ENCODE data around the gene CCDC88C. TPM values are rescaled to one million over a fixed set of nuclear protein-coding genes. Genes with fewer than 3 reads are reported as not detected.
A peak's percentile ranks its signal among the peaks of the same experiment; 100 is the strongest.

CCDC88C gene
- total and polyA plus RNA-seq, 7 donors, result 0.95 to 45.7 (median 3.9) TPM

DNA sequence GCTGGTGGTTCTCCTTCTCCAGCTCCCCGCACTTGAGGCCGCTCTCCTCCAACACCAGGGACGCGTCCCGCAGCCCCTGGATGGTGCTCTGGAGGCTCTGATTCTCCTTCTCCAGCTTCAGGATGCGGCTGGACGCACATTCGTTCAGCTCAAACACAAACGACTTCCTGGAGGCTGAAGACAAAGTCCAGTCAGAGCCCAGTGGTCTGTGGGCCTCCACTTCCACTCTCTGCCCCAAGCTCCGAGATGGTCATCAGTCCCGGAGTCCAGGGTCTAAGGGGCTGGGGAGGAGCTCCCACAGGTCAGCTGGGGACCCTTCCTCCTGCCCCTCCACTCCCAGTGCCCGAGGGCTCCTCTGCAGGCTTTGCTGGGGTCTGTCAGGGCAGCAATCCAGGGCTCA lies 96.5 kb downstream of the CCDC88C start:
- no peaks in the 10 kb centered on the region for H3K9me3 ChIP-seq
- no peak overlapping the region for H3K27ac ChIP-seq
- H3K4me3 ChIP-seq, result no peak overlapping the region
- TF ChIP-seq POLR2AphosphoS5 (IDR thresholded peaks at IDR 0.05), result no peak
- TF ChIP-seq, protein P1, sequence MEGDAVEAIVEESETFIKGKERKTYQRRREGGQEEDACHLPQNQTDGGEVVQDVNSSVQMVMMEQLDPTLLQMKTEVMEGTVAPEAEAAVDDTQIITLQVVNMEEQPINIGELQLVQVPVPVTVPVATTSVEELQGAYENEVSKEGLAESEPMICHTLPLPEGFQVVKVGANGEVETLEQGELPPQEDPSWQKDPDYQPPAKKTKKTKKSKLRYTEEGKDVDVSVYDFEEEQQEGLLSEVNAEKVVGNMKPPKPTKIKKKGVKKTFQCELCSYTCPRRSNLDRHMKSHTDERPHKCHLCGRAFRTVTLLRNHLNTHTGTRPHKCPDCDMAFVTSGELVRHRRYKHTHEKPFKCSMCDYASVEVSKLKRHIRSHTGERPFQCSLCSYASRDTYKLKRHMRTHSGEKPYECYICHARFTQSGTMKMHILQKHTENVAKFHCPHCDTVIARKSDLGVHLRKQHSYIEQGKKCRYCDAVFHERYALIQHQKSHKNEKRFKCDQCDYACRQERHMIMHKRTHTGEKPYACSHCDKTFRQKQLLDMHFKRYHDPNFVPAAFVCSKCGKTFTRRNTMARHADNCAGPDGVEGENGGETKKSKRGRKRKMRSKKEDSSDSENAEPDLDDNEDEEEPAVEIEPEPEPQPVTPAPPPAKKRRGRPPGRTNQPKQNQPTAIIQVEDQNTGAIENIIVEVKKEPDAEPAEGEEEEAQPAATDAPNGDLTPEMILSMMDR (IDR thresholded peaks at IDR 0.05), result no peak
- TF ChIP-seq POLR2A (IDR thresholded peaks at IDR 0.05), result no peak
- no peak for TF ChIP-seq EP300 (IDR thresholded peaks at IDR 0.05)
- H3K36me3 ChIP-seq, result no peaks in the 10 kb centered on the region
- no peak for DNase-seq
- no peaks in the 10 kb centered on the region for H3K27me3 ChIP-seq
- WGBS, 2 donors, result 88 to 90% methylated on average over 12 of the region's 12 CpGs
- peaks cover 0 to 21% (median 16%) of the 10 kb centered on the region in 4 donors for H3K4me1 ChIP-seq
- intact Hi-C loops (cut with DNase I), result no loop called here

DNA sequence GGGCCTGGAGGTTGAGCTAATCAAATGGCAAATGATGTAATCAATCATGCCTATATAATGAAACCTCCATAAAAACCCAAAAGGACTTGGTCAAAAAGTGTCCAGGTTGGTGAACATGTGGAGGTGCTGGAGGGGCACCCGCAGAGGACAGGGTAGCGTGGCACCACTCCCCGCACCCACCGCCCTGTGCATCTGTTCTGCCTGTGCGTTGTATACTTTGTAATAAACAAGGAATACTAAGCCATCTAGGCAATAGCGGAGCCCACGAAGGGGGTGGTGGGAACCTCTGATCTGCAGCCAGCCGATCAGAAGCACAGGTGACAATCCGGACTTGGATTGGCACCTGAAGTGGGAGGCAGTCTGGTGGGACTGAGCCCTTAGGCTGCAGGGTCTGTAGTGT lies 97.4 kb downstream of the CCDC88C start:
- Histone ChIP-seq H3K27ac (no peak overlapping the region), H3K4me1 (peaks cover 0 to 21% (median 16%) of the 10 kb centered on the region in 4 donors), H3K4me3 (no peak overlapping the region), H3K9me3 (no peaks in the 10 kb centered on the region), H3K36me3 (no peaks in the 10 kb centered on the region), H3K27me3 (no peaks in the 10 kb centered on the region)
- no peak for DNase-seq
- WGBS, 2 donors, result 97% methylated on average over 9 of the region's 9 CpGs
- TF ChIP-seq POLR2A (IDR thresholded peaks at IDR 0.05) (no peak), EP300 (IDR thresholded peaks at IDR 0.05) (no peak), POLR2AphosphoS5 (IDR thresholded peaks at IDR 0.05) (no peak)
- TF ChIP-seq, protein P1 (IDR thresholded peaks at IDR 0.05), result no peak
- intact Hi-C loops (cut with DNase I), result no loop called here

DNA sequence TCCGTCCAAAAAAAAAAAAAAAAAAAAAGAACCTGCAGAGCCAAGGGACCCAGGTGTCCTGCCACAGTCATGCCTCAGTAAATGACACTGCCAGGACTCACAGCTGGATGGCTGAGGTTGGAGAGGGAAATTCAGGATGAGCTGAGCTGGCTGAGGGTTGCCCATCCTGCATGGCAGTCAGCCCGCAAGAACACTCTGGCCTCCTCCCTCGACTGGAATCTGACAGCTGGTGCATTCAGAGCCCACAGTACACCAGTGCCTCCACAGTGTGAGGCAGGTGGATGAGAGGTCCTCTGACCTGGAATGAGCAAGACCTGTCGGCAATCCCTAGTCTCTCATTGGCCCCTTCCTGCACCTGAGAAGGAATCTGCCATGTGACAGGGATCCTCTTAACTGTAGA lies 98.7 kb downstream of the CCDC88C start:
- no peak overlapping the region for H3K27ac ChIP-seq
- no peaks in the 10 kb centered on the region for H3K9me3 ChIP-seq
- 53 to 67% methylated on average over 4 of the region's 4 CpGs for WGBS, 2 donors
- no peak overlapping the region for H3K4me3 ChIP-seq
- no peak for DNase-seq
- H3K36me3 ChIP-seq, result no peaks in the 10 kb centered on the region
- peaks cover 0 to 17% (median 13%) of the 10 kb centered on the region in 4 donors for H3K4me1 ChIP-seq
- no peaks in the 10 kb centered on the region for H3K27me3 ChIP-seq
- intact Hi-C loops (cut with DNase I), result no loop called here
- no peak for TF ChIP-seq POLR2A (IDR thresholded peaks at IDR 0.05)
- no peak for TF ChIP-seq POLR2AphosphoS5 (IDR thresholded peaks at IDR 0.05)

DNA sequence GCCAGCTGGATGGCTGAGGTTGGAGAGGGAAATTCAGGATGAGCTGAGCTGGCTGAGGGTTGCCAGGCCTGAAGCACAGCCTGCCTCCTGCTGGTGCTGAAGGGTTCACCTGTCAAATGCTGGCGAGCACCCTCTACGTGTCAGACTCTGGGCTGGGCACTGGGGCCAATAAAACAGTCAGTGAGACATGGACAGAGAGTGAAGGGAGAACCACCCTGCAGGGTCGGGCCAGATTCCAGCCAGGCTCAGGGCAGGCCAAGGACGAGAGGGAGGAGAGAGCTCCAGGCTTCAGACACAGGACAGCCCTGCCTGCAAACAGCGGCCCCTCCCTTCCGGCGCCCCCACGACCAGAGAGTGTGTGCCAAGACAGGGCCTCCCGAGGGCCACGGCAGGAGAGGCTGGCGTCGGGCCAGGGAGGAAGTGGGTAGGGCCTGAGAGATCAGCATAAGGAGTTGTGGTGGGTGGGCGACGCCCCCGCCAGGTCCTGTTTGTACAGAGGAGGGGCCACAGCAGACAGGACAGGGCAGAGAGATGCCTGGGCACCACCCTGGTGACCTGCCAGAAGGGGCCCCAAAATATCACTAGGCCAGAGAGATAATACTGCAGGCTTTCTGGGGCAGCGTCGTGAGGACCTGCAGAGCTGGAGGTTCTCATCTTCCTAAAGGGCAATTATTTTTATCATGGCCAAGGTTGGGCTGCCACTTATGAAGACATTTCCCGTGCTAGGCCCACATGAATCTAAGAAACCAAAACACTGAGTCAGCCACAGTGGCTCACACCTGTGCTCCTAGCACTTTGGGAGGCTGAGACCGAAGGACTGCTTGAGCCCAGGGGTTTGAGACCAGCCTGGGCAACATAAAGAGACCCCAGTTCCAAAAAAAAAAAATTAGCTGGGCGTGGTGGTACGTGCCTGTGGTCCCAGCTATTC lies 100.0 kb downstream of the CCDC88C start:
- TF ChIP-seq EP300 (IDR thresholded peaks at IDR 0.05) (no peak), POLR2A (IDR thresholded peaks at IDR 0.05) (no peak), POLR2AphosphoS5 (IDR thresholded peaks at IDR 0.05) (no peak)
- TF ChIP-seq, protein P1 (IDR thresholded peaks at IDR 0.05), result no peak
- no peak overlapping the region for H3K4me3 ChIP-seq
- H3K9me3 ChIP-seq, result no peaks in the 10 kb centered on the region
- H3K4me1 ChIP-seq, result peaks cover 0 to 12% (median 10%) of the 10 kb centered on the region in 4 donors
- H3K27me3 ChIP-seq, result no peaks in the 10 kb centered on the region
- intact Hi-C loops (cut with DNase I), result no loop called here
- no peaks in the 10 kb centered on the region for H3K36me3 ChIP-seq
- 22 to 23% methylated on average over 21 of the region's 21 CpGs for WGBS, 2 donors
- DNase-seq, result peak; percentile 72
- peak overlapping the region in 1 of 4 donors; percentile 20 for H3K27ac ChIP-seq

DNA sequence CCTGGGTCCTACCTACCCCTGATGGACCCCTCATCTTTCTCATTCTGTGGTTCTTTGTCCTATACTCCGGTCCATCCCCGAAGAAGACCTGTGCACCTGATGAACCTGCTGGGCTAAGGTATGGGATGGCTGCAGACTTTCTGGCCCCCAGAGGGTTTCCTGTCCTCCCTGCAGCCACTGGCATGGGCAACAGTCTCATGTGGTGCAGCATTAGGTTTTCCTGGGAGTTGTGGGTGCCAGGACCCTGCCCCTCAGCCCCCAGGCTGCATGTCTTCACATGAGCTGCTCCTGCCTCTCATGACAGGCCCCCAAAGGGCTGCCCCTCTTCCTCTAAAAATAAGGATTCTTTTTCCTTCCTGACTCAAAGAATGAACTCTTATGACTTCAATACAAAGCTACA lies 100.9 kb downstream of the CCDC88C start:
- H3K9me3 ChIP-seq, result no peaks in the 10 kb centered on the region
- peaks cover 0 to 12% (median 10%) of the 10 kb centered on the region in 4 donors for H3K4me1 ChIP-seq
- peak overlapping the region in 1 of 4 donors; percentile 20 for H3K27ac ChIP-seq
- TF ChIP-seq, protein P1 (IDR thresholded peaks at IDR 0.05), result no peak
- no peak for TF ChIP-seq POLR2A (IDR thresholded peaks at IDR 0.05)
- no peak for TF ChIP-seq EP300 (IDR thresholded peaks at IDR 0.05)
- no peak for TF ChIP-seq POLR2AphosphoS5 (IDR thresholded peaks at IDR 0.05)
- DNase-seq, result no peak
- WGBS, 2 donors, result 97% methylated on average over 2 of the region's 2 CpGs
- intact Hi-C loops (cut with DNase I), result no loop called here
- H3K27me3 ChIP-seq, result no peaks in the 10 kb centered on the region
- no peaks in the 10 kb centered on the region for H3K36me3 ChIP-seq
- no peak overlapping the region for H3K4me3 ChIP-seq
